Testis (tissue), 3 donors: Measurements from ENCODE around the gene CDH12. TPM values are rescaled to one million over a fixed set of nuclear protein-coding genes. Genes with fewer than 3 reads are reported as not detected.

ENCODE experiments used
- DNase-seq: peaks from one replicate; pipeline ENCODE4 v3.0.0-alpha.2; 2019
- H3K27ac ChIP-seq, 2 donors: fragments of 200-600 bp; sonication (generic); one replicate each; pipeline ENCODE4 v1.5.1; 2019
- H3K27me3 ChIP-seq: fragments of 200-600 bp; sonication (generic); one replicate; pipeline ENCODE4 v1.5.1; 2019
- H3K36me3 ChIP-seq: fragments of 200-600 bp; sonication (generic); one replicate; pipeline ENCODE4 v1.5.1; 2017; ENCODE audit warnings: low read depth; ENCODE audit errors: missing control alignments
- H3K4me1 ChIP-seq: fragments of 200-600 bp; sonication (generic); one replicate; pipeline ENCODE4 v1.5.1; 2019
- H3K4me3 ChIP-seq, 2 donors: fragments of 200-600 bp; sonication (generic); one replicate each; pipeline ENCODE4 v1.5.1; 2017 to 2019
- H3K9me3 ChIP-seq: fragments of 200-600 bp; sonication (generic); one replicate; pipeline ENCODE4 v1.5.1; 2017
- CTCF ChIP-seq, 3 experiments: fragments of 450-650 bp in 2 of 3; fragments of 200-600 bp in 1 of 3; sonication (generic) in 1 of 3; IDR thresholded peaks; one replicate each; pipeline ENCODE4 v1.5.1; 2016 to 2019; ENCODE audit warnings: antibody characterized with exemption in 3 of 3, mild to moderate bottlenecking in 2 of 3, moderate library complexity in 1 of 3
- POLR2A ChIP-seq: fragments of 450-650 bp; IDR thresholded peaks from one replicate; pipeline ENCODE4 v1.6.1; 2017; ENCODE audit warnings: antibody characterized with exemption, mild to moderate bottlenecking, moderate library complexity
- WGBS, 2 donors: methylation state at CpG; one replicate each; pipeline ENCODE4 v1.1.5; 2018; 5-methylcytosine and 5-hydroxymethylcytosine counted together
- intact Hi-C: fragments of 100-400 bp; cut with DNase I; formaldehyde crosslinking; loops from one replicate; pipeline ENCODE4 v1.15.1; 2023; ENCODE audit warnings: low total_unique reads
- polyA plus RNA-seq: library from polyadenylated mRNA; stranded (reverse); fragments of 350-450 nt; fragmentation: Illumina TruSeq; extraction: RNeasy Lipid Tissue Mini Kit (QIAGEN cat#74804); gene quantifications from one replicate; pipeline ENCODE4 v1.2.3, GENCODE V29; 2014; ENCODE audit warnings: low read depth, low replicate concordance; ENCODE audit not compliant: insufficient read depth
- total RNA-seq, 2 donors: library from RNA; depleted of rRNA; stranded (reverse); fragments of >200 nt; gene quantifications; one replicate each; pipeline ENCODE4 v1.2.3, GENCODE V29; 2016

The CDH12 gene
- total and polyA plus RNA-seq, 3 donors from 2014 or later, result 0.87 to 2.3 (median 2.3) TPM

GRCh38 chr5:22057012-22057411, 796.1 kb downstream of the CDH12 start:
- DNase-seq, result no peak
- no peak overlapping the region for H3K27ac ChIP-seq
- H3K36me3 ChIP-seq, result no peaks in the 10 kb centered on the region
- no peaks in the 10 kb centered on the region for H3K4me1 ChIP-seq
- intact Hi-C loops, result no loop called here
- H3K27me3 ChIP-seq, result no peaks in the 10 kb centered on the region
- no peaks in the 10 kb centered on the region for H3K9me3 ChIP-seq
- no peak overlapping the region for H3K4me3 ChIP-seq
- TF ChIP-seq POLR2A, result no peak
- no peak for TF ChIP-seq CTCF (IDR thresholded peaks at IDR 0.05)

- Histone ChIP-seq H3K27ac (no peak overlapping the region), H3K36me3 (no peaks in the 10 kb centered on the region)
These were observed 796.5 kb downstream of the CDH12 start for GRCh38 chr5:22056601-22057000.

GRCh38 chr5:22053195-22053594, 799.9 kb downstream of the CDH12 start:
- intact Hi-C loops, result no loop called here
- Histone ChIP-seq H3K9me3 (no peaks in the 10 kb centered on the region), H3K4me3 (no peak overlapping the region), H3K27ac (no peak overlapping the region), H3K27me3 (no peaks in the 10 kb centered on the region), H3K4me1 (no peaks in the 10 kb centered on the region), H3K36me3 (no peaks in the 10 kb centered on the region)
- WGBS, 2 donors, result 71 to 89% methylated on average over 2 of the region's 2 CpGs
- DNase-seq, result no peak
- no peak for TF ChIP-seq POLR2A
- TF ChIP-seq CTCF (IDR thresholded peaks at IDR 0.05), result no peak

More at GRCh38 chr5:22056601-22057000, 796.5 kb downstream of the CDH12 start:
- intact Hi-C loops, result no loop called here
- no peaks in the 10 kb centered on the region for H3K4me1 ChIP-seq
- no peak overlapping the region for H3K4me3 ChIP-seq
- DNase-seq, result no peak
- 67 to 77% methylated on average over 4 of the region's 4 CpGs for WGBS, 2 donors
- no peak for TF ChIP-seq POLR2A
- no peak for TF ChIP-seq CTCF (IDR thresholded peaks at IDR 0.05)
- H3K9me3 ChIP-seq, result no peaks in the 10 kb centered on the region
- no peaks in the 10 kb centered on the region for H3K27me3 ChIP-seq

GRCh38 chr5:22051881-22052280, 801.3 kb downstream of the CDH12 start:
- H3K4me3 ChIP-seq, result no peak overlapping the region
- WGBS, 2 donors, result 54 to 68% methylated on average over 1 of the region's 1 CpG
- no peak for TF ChIP-seq POLR2A
- TF ChIP-seq CTCF (IDR thresholded peaks at IDR 0.05), result no peak
- no peaks in the 10 kb centered on the region for H3K9me3 ChIP-seq
- no peak for DNase-seq
- no peaks in the 10 kb centered on the region for H3K27me3 ChIP-seq
- intact Hi-C loops, result no loop called here
- no peaks in the 10 kb centered on the region for H3K36me3 ChIP-seq
- no peaks in the 10 kb centered on the region for H3K4me1 ChIP-seq
- no peak overlapping the region for H3K27ac ChIP-seq

- H3K36me3 ChIP-seq, result no peaks in the 10 kb centered on the region
- intact Hi-C loops, result no loop called here
These were observed 802.2 kb downstream of the CDH12 start for GRCh38 chr5:22050931-22051330.

More at GRCh38 chr5:22050931-22051330, 802.2 kb downstream of the CDH12 start:
- Histone ChIP-seq H3K27ac (no peak overlapping the region), H3K4me1 (no peaks in the 10 kb centered on the region), H3K4me3 (no peak overlapping the region), H3K27me3 (no peaks in the 10 kb centered on the region), H3K9me3 (no peaks in the 10 kb centered on the region)
- no peak for DNase-seq
- no peak for TF ChIP-seq CTCF (IDR thresholded peaks at IDR 0.05)
- no peak for TF ChIP-seq POLR2A
- whole genome bisulfite sequencing, 2 donors, result 51 to 62% methylated on average over 2 of the region's 2 CpGs
